Effector memory CD4-positive, alpha-beta T cell (primary cell): ENCODE measurements around the gene TSSK6.

Experiments
- DNase-seq, 3 donors: peaks; one replicate each; pipeline ENCODE4 v3.0.0-alpha.2; 2020
- H3K27ac ChIP-seq: 2 replicates; pipeline ENCODE4 v1.7.0; 2013; ENCODE audit warnings: mild to moderate bottlenecking, low read length, moderate library complexity; ENCODE audit not compliant: insufficient read depth, poor library complexity, severe bottlenecking
- H3K27me3 ChIP-seq: replicated peaks from 2 replicates; pipeline ENCODE4 v1.7.0; 2013; ENCODE audit warnings: mild to moderate bottlenecking, low read length; ENCODE audit not compliant: insufficient read depth, control insufficient read depth, poor library complexity, severe bottlenecking
- H3K36me3 ChIP-seq: 2 replicates; pipeline ENCODE4 v1.7.0; 2013; ENCODE audit warnings: mild to moderate bottlenecking, low read length, moderate library complexity; ENCODE audit not compliant: control insufficient read depth, insufficient read depth
- H3K4me1 ChIP-seq: 2 replicates; pipeline ENCODE4 v1.7.0; 2013; ENCODE audit warnings: low read length, mild to moderate bottlenecking; ENCODE audit not compliant: control insufficient read depth, insufficient read depth, poor library complexity, severe bottlenecking
- H3K4me3 ChIP-seq: 2 replicates; pipeline ENCODE4 v1.7.0; 2013; ENCODE audit warnings: low read length, low read depth, mild to moderate bottlenecking; ENCODE audit not compliant: insufficient read depth, poor library complexity, severe bottlenecking
- H3K9me3 ChIP-seq: 2 replicates; pipeline ENCODE4 v1.7.0; 2013; ENCODE audit warnings: mild to moderate bottlenecking, low read length, moderate library complexity; ENCODE audit not compliant: control insufficient read depth

Gene TSSK6

DNA sequence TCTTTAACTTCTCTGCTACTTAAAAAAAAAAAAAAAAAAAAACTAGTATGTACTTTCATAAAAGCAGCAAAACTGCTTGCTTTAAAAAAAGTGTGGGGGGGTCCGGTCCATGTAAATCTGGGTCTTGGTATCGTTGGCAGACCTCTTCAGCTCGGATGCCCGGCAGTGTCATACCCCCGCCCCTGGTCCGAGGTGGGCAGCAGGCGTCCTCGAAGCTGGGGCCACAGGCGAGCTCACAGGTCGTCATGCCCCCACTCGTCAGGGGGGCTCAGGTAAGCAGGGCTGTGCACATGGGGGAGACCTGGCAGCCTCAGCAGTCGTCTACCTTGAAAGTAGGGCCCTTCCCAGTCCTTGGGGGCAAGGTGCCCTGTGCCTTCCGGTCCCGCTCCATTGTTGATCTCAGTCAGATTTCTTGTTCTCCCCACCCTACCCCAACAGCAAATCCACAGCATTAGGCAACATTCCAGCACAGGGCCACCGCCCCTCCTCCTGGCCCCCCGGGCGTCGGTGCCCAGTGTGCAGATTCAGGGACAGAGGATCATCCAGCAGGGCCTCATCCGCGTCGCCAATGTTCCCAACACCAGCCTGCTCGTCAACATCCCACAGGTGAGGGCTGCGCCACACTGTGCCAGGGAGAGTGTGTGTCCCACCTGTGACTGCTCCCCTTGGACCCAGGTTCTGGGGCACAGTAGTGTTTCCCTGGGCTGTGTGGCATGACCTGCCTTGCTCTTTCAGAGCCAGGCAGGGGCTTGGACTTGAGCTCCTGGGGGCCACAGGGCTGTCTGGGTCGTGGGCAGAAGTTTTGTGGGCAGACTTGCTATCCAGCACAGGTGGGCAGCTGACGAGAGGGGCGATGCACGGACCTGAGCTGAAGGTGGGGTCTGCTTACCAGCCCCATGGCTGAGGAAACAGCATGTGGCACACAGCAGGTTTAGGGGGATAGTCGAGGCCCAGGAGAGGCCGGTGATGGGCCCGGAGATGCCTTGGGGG, 19.4 kb downstream of the TSSK6 start:
- H3K27me3 ChIP-seq, result no peaks in the 10 kb centered on the region
- peaks cover 75% of the 10 kb centered on the region for H3K36me3 ChIP-seq
- H3K9me3 ChIP-seq, result no peaks in the 10 kb centered on the region
- H3K4me3 ChIP-seq, result no peak overlapping the region
- DNase-seq, result no peak
- no peak overlapping the region for H3K27ac ChIP-seq
- H3K4me1 ChIP-seq, result no peaks in the 10 kb centered on the region

DNA sequence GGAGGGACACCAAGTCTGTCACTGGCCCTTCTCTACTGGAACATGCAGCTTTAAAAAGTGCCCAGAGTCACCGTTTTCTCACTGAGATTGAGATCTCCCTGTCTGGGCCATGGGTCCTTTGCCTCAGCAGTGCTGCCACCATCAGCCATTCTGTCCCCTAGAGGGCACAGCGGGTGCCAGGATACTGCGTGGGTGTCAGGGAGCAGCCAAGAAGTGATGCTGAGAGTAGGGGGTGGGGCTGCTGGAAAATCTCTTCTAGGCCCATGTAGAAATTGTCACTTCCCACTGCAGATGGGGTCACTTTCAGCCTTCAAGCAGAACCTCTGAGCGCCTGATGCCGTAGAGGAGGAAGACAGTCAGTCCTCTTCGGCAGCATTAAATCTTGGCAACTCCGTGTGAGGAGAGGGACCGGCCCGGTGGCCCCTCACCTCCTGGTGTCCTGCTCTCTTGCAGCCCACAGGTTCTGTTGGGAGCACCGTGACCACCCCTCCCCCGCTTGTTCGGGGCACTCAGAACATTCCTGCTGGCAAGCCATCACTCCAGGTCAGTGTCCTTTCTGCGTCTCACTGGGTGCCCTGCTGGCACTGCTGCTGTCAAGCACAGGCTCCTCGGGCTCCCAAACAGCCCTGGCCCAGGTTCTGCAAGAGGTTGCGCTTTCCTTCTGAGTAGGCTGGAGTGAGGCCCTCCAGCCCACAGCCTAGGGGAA, 21.4 kb downstream of the TSSK6 start:
- Histone ChIP-seq H3K27me3 (no peaks in the 10 kb centered on the region), H3K4me1 (peaks cover 11% of the 10 kb centered on the region), H3K9me3 (no peaks in the 10 kb centered on the region), H3K4me3 (no peak overlapping the region), H3K27ac (no peak overlapping the region), H3K36me3 (peaks cover 56% of the 10 kb centered on the region)
- DNase-seq, result no peak

DNA sequence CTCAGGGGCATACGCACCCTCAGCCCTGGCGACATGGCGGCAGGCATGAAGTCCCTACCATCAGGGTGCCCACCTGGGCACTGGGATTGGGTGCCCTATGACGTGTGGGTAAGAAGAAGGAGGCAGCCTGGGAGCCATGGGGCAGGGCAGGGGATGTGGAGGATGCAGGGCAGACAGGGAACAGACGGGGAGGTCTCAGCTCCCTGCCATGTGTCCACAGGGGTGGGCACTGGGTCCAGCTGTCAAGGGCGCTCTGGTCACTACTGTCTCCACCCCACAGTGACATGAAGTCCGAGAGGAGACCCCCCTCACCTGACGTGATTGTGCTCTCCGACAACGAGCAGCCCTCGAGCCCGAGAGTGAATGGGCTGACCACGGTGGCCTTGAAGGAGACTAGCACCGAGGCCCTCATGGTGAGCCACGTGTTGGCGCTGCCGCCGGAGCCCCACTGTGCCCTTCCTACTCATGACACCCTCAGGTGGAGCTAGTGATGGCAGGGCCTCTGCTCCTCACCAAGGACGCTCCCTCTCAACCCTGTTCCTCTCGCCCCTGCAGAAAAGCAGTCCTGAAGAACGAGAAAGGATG, 23.2 kb downstream of the TSSK6 start:
- no peak for DNase-seq
- H3K4me3 ChIP-seq, result no peak overlapping the region
- H3K4me1 ChIP-seq, result peaks cover 30% of the 10 kb centered on the region
- H3K27me3 ChIP-seq, result no peaks in the 10 kb centered on the region
- peaks cover 38% of the 10 kb centered on the region for H3K36me3 ChIP-seq
- H3K9me3 ChIP-seq, result no peaks in the 10 kb centered on the region
- no peak overlapping the region for H3K27ac ChIP-seq

DNA sequence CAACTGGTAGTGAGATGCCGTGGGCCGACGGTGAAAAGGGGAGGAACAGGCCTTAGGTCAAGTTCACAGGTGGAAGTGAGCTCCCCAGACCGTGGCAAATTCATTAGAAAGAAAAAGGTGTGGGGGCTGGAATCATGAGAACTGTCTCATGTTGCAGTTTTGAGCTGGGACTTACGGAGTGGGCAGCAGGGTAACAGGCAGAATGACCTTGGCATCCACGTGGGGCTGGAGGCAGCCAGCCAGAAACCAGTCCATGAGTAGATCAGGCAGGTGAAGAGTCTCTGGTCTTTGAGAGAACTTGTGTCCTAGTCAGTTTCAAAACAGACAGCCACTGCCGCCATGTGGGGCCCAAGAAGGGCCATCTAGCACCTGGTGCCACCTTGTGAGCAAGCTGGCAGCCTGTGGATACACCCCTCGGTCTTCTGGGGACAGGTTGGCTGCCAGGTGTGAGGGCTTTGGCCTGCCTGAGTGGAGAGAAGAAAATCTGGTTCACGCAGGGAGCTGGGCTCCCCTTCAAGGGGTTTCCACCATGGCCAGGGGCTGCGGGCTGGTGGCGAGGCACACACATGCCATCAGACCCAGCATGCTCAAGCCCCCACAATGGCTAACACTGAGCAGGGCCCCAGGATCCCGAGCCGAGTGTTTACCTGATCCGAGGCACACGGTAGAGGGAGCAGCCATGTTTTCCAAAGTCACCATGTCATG, 23.9 kb downstream of the TSSK6 start:
- DNase-seq, result no peak
- Histone ChIP-seq H3K27me3 (no peaks in the 10 kb centered on the region), H3K9me3 (no peaks in the 10 kb centered on the region), H3K4me3 (no peak overlapping the region), H3K4me1 (peaks cover 36% of the 10 kb centered on the region), H3K36me3 (peaks cover 35% of the 10 kb centered on the region), H3K27ac (no peak overlapping the region)

DNA sequence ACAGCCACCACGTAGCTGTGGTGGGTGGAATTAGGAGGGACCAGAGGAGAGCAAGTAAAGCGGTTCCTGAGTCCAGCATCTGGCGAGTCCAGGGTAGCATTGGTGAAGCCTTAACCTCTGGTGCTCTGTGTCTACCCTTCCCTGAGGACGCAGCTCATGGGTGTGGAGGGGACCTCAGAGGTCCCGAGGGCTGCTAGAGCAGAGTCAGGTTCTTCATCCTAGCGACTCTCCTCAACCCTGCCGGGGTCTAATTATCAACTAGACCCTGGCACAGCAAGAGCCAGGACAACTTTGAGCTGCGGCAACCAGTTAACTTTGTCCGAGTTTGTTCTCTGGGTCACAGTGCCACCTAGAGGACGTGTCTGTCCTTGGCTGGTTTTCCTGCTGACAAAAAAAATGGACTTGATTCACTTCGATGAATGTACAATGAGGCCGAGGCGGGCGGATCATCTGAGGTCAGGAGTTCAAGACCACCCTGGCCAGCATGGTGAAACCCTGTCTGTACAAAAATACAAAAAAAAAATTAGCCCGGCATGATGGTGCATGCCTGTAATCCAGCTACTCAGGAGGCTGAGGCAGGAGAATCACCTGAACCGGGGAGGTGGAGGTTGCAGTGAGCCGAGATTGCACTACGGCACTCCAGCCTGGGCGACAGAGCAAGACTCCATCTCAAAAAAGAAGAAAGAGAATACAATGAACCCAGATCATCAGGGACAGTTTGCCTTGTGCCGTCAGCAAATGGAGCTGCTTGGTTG, 25.0 kb downstream of the TSSK6 start:
- H3K36me3 ChIP-seq, result peaks cover 25% of the 10 kb centered on the region

DNA sequence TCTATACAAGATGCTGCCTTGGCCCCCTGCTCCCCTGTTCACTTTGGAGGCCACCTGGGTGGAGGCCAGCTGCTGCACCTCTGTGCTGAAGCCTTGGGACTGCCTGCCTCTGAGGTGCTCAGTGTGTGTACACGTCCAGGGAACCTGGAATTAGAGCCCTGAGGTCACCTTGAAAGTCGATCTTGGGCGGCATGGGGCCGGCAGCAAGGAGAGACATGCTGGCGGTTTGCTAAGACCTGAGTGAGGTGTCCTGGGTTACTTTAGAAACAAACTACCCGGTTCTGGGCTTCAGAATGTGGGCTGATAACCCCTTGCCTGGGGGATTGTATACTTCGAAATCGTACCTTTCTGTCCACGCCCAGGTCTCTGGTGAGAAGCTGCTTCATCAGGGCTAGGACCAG, 25.5 kb downstream of the TSSK6 start:
- Histone ChIP-seq H3K4me1 (peaks cover 39% of the 10 kb centered on the region), H3K4me3 (no peak overlapping the region), H3K9me3 (no peaks in the 10 kb centered on the region), H3K27ac (peak overlapping the region; percentile 87), H3K36me3 (peaks cover 25% of the 10 kb centered on the region), H3K27me3 (no peaks in the 10 kb centered on the region)
- DNase-seq, result no peak

More for the DNA sequence above, 25.0 kb downstream of the TSSK6 start:
- Histone ChIP-seq H3K27me3 (no peaks in the 10 kb centered on the region), H3K4me3 (no peak overlapping the region), H3K27ac (peak overlapping the region; percentile 87), H3K4me1 (peaks cover 39% of the 10 kb centered on the region), H3K9me3 (no peaks in the 10 kb centered on the region)
- peak; percentile 60 to 73 (median 66) for DNase-seq

DNA sequence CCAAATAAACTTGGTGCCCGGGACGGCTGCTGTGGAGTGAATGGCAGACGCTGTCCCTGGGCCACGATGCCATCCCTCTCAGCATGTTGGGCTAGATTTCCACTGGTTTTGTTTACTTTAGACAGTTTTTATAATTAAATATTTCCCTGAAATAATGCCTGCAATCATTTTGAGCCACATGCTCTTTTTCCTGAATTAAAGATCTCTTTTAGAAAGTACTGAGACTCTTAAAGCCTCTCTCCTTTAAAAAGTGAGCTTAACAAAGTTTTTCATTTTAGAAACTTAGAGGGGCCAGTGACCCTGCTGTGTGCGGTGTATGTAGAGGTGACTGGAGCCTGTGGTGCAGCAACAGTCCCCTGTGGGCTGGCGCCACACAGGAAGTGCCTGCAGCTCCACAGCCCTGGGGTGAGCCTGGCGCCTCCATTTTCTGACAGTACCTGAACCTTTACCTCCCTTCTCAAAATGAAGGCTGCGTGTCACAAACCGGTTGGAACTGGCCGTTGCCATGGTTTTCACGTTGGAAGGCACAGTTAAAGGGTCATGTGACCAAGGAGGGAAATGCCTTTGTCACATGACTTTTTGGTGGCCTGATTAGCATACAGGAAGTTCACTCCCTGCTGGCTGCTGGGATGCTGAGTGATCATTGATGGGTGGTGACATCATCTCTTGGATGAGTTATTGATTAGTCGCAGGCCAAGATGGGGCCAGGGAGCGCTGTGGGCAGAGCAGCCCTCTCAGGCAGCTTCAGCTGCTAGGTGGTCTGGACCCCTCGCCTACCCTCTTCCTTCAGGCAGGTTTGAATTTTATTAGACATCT, 26.3 kb downstream of the TSSK6 start:
- no peaks in the 10 kb centered on the region for H3K9me3 ChIP-seq
- peaks cover 18% of the 10 kb centered on the region for H3K36me3 ChIP-seq
- H3K27ac ChIP-seq, result peak overlapping the region; percentile 87
- no peaks in the 10 kb centered on the region for H3K27me3 ChIP-seq
- H3K4me3 ChIP-seq, result peak overlapping the region; percentile 17
- peak; percentile 88 to 95 (median 92) for DNase-seq
- H3K4me1 ChIP-seq, result peaks cover 39% of the 10 kb centered on the region

DNA sequence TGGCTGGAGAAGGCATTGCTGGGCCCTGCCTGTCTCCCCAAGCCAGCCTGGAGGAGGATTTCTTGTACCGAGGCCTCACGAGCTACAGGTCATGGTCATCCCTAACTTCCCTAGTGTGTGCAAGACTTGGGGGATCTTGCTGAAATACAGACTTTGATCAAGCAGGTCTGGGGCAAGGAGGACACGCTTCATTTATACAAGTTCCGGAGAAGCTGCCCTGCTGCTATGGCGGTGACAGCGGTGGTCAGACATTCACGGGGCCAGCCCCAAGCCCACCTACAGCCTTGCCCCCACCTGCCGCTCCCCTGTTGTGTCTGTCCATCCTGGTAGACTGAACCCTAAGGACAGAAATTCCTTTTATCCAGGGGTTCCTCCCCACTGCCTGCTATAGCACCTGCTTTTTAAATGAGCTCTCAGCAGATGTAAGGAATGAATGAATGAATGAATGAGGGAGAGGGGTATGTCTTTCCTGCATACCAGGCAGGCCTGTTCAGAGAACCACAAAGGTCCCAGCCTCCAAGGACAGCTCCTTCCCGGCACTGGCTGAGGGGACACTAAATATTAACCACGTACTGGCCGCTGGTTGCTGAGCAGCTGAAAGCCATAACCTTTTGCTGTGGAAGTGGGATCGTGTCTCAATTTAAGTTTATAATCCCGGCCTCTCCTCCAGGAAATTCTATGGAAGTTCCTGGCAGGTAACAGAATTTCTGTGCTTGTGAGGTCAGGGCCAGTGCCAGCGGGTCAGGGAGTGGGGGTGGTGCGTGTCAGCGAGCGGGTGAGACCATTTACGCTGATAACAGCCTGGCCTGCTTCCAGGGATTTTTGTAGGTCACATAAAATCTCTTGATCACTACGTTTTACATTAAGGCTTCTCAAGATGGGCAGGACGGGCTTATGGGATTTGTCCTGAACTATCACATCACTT, 27.1 kb downstream of the TSSK6 start:
- Histone ChIP-seq H3K27me3 (no peaks in the 10 kb centered on the region), H3K4me1 (peaks cover 39% of the 10 kb centered on the region), H3K4me3 (peak overlapping the region; percentile 17), H3K36me3 (peaks cover 13% of the 10 kb centered on the region), H3K27ac (peak overlapping the region; percentile 87), H3K9me3 (no peaks in the 10 kb centered on the region)
- DNase-seq, result no peak
